Gastrocnemius medialis (tissue), 4 donors: ENCODE data around the gene HLA-F. TPM values are rescaled to one million over a fixed set of nuclear protein-coding genes. Genes with fewer than 3 reads are reported as not detected.
A peak's percentile ranks its signal among the peaks of the same experiment; 100 is the strongest.

Experiments used
- ATAC-seq, 2 donors: fragments of 150-250 bp; one replicate each; pipeline ENCODE4 v1.9.1; 2016
- DNase-seq, 2 donors: peaks; one replicate each; pipeline ENCODE4 v3.0.0-alpha.2; 2019
- H3K27ac ChIP-seq, 4 donors: fragments of 200-600 bp; sonication (generic); 1 replicate in 1 of 4; 2 replicates in 3 of 4; pipeline ENCODE4 v1.5.1; 2016 to 2018; ENCODE audit warnings: mild to moderate bottlenecking in 2 of 4, moderate library complexity in 1 of 4
- H3K27me3 ChIP-seq, 3 donors: fragments of 200-600 bp; sonication (generic) in 2 of 3; 1 replicate in 1 of 3; 2 replicates in 2 of 3; pipeline versions ENCODE4 v1.5.1 to v1.6.0; 2016 to 2019; ENCODE audit warnings: mild to moderate bottlenecking in 1 of 3, moderate library complexity in 1 of 3
- H3K36me3 ChIP-seq, 2 donors: fragments of 200-600 bp; sonication (generic) in 1 of 2; one replicate each; pipeline ENCODE4 v1.5.1; 2017 to 2018
- H3K4me1 ChIP-seq, 2 donors: fragments of 200-600 bp; sonication (generic) in 1 of 2; one replicate each; pipeline ENCODE4 v1.5.1; 2016 to 2017; ENCODE audit warnings: mild to moderate bottlenecking in 2 of 2
- H3K4me3 ChIP-seq, 4 donors: fragments of 200-600 bp; sonication (generic) in 3 of 4; 1 replicate in 1 of 4; 2 replicates in 3 of 4; pipeline ENCODE4 v1.5.1; 2016 to 2019; ENCODE audit warnings: mild to moderate bottlenecking in 2 of 4
- H3K9me3 ChIP-seq, 3 donors: fragments of 200-600 bp; sonication (generic) in 2 of 3; 1 replicate in 1 of 3; 2 replicates in 2 of 3; pipeline ENCODE4 v1.5.1; 2016 to 2019
- POLR2A ChIP-seq, 2 donors: fragments of 450-650 bp; IDR thresholded peaks; one replicate each; pipeline ENCODE4 v1.6.1; 2017; ENCODE audit warnings: antibody characterized with exemption in 2 of 2, mild to moderate bottlenecking in 2 of 2, moderate library complexity in 2 of 2
- in situ Hi-C, 4 donors: fragments of 200-750 bp; cut with MboI; loops; one replicate each; pipeline versions ENCODE4 v1.15.0 to v1.8.0; 2017; ENCODE audit warnings: low sequenced_read_pairs in 4 of 4
- intact Hi-C: fragments of 100-400 bp; cut with DNase I; formaldehyde crosslinking; loops from one replicate; pipeline ENCODE4 v1.15.1; 2023; ENCODE audit warnings: low total_unique reads
- total RNA-seq, 4 donors: library from RNA; depleted of rRNA; stranded (reverse); fragments of >200 nt; gene quantifications; one replicate each; pipeline versions ENCODE4 v1.1.0 to v1.2.3, GENCODE V29; 2016
- TF ChIP-seq, protein P1 (sequence below), 5 experiments: fragments of 450-650 bp in 3 of 5; fragments of 200-600 bp in 2 of 5; sonication (generic) in 2 of 5; IDR thresholded peaks in 4 of 5; conservative IDR thresholded peaks in 1 of 5; 1 replicate in 4 of 5; 2 replicates in 1 of 5; pipeline ENCODE4 v1.5.1; 2016 to 2019; ENCODE audit warnings: antibody characterized with exemption in 5 of 5, mild to moderate bottlenecking in 3 of 5, moderate library complexity in 3 of 5

The HLA-F gene
- total RNA-seq, 4 donors from 2014 or later, result 9.6 to 22.1 (median 13.0) TPM

DNA sequence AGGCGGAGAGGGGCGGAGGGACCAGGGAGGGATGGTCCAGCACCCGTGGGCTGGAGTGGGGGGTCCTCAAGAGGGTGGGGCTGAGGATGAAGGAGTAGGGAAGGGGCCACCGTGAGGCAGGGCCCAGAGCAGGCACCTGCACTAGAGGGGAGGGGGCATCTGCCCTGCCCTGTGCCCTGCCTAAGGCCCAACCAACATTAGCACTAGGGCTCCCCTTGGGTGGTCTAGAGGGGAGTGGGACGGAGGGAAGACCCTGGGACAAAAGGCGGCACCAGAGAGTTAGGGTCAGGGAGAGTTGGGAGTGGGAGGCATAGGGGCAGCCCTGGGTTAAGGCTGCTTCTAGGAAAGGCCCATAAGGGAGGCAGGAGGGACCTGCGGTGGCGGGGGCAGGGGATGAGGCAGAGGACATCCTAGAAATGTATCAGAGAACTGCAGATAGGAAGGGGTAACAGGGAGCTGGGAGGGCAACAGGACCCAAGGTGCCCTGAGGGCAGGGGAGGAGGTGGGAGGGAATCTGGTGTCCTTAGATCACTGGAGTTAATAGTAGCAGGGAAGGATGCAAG lies 24.5 kb downstream of the HLA-F start:
- no peaks in the 10 kb centered on the region for H3K36me3 ChIP-seq
- no peaks in the 10 kb centered on the region for H3K27me3 ChIP-seq
- in situ Hi-C loops (loop anchor here in 1 of 4 donors (25.0 kb wide), 1 partner anchor 240 kb away; no protein-coding TSS in a partner anchor), intact Hi-C loops (no loop called here)
- peaks cover 4 to 11% of the 10 kb centered on the region in 2 donors for H3K4me1 ChIP-seq
- peak overlapping the region; percentile 52 to 88 (median 72) for H3K4me3 ChIP-seq
- no peak overlapping the region for H3K27ac ChIP-seq
- TF ChIP-seq POLR2A (IDR thresholded peaks at IDR 0.05), result no peak
- TF ChIP-seq, protein P1, sequence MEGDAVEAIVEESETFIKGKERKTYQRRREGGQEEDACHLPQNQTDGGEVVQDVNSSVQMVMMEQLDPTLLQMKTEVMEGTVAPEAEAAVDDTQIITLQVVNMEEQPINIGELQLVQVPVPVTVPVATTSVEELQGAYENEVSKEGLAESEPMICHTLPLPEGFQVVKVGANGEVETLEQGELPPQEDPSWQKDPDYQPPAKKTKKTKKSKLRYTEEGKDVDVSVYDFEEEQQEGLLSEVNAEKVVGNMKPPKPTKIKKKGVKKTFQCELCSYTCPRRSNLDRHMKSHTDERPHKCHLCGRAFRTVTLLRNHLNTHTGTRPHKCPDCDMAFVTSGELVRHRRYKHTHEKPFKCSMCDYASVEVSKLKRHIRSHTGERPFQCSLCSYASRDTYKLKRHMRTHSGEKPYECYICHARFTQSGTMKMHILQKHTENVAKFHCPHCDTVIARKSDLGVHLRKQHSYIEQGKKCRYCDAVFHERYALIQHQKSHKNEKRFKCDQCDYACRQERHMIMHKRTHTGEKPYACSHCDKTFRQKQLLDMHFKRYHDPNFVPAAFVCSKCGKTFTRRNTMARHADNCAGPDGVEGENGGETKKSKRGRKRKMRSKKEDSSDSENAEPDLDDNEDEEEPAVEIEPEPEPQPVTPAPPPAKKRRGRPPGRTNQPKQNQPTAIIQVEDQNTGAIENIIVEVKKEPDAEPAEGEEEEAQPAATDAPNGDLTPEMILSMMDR (IDR thresholded peaks at IDR 0.05 in 4 of 5, conservative IDR thresholded peaks at IDR 0.05 in 1 of 5), result no peak
- ATAC-seq (no peak), DNase-seq (no peak)
- H3K9me3 ChIP-seq, result no peaks in the 10 kb centered on the region

DNA sequence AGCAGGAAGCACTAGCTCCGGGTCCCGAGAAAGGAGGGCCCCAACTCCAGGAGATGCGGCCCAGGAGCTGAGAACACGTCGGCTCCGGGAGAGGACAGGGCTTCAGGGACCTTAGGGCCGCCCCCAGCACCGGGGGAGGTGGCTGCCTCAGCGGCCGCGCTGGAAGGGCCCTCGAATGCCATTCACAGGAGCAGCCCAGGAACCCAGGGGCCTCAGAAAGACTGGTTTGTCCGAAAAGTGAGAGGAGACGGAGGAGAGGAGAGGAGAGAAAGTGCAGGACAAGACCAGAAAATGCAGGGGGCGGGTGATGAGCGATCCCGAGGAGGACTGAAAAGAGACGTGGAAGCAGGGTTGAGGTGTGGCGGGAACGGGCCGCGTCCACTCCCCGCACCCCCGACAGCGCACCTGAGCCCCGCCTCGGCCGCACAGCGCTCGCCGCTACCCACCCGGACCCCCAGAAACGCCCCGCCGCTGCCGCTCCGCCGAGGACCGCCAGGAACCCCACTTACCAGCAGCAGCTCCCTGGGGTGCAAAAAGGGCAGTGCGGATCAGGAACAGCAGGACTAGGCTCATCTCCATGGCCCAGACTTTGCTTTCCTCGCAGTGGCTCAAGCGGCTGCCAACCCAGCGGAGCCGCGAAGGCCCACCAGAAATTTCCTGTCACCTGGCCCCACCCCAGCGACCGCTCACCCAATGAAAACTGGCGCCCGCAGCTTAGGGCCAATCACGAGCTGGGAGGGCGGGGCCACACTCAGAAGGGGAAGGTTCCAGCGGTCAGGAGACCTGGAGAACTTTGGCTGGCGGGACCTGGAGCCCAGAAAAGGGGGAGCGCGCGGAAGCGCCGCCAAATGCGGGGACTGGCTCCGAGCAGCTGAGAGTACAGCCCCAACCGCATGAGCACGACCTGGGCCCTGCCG lies 25.4 kb downstream of the HLA-F start:
- no peaks in the 10 kb centered on the region for H3K36me3 ChIP-seq
- intact Hi-C loops, result loop anchor here (1.0 kb wide), 1 partner anchor 98 kb away; no protein-coding TSS in a partner anchor
- in situ Hi-C loops, result loop anchor here in 1 of 4 donors (25.0 kb wide), 1 partner anchor 239 kb away; no protein-coding TSS in a partner anchor
- DNase-seq (peak; percentile 90 to 91), ATAC-seq (peak; percentile 88 to 90)
- TF ChIP-seq POLR2A (IDR thresholded peaks at IDR 0.05), result peak; percentile 46 to 67
- TF ChIP-seq, protein P1 (IDR thresholded peaks at IDR 0.05 in 4 of 5, conservative IDR thresholded peaks at IDR 0.05 in 1 of 5), result no peak
- H3K27me3 ChIP-seq, result no peaks in the 10 kb centered on the region
- H3K9me3 ChIP-seq, result no peaks in the 10 kb centered on the region
- H3K4me3 ChIP-seq, result peak overlapping the region; percentile 52 to 88 (median 72)
- H3K4me1 ChIP-seq, result peaks cover 7 to 16% of the 10 kb centered on the region in 2 donors
- peak overlapping the region; percentile 51 to 63 (median 60) for H3K27ac ChIP-seq

DNA sequence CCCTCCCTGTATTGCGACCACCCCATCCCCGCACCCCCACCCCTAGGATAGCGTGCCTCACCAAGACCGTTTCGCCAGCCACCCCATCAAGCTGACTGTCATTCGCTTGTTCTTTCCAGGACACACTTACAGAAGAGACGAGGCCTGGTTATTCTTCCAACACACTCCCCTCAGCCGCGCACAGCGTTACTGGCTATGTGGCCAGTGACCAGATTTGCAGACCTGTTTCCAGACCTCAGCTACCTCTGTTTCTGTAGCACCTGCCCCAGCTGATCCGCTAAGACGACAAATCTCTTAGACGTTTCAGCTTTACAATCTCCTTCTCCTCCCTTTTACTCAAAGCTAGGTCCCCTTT lies 26.1 kb downstream of the HLA-F start:
- in situ Hi-C loops, result loop anchor here in 1 of 4 donors (25.0 kb wide), 1 partner anchor 238 kb away; no protein-coding TSS in a partner anchor

DNA sequence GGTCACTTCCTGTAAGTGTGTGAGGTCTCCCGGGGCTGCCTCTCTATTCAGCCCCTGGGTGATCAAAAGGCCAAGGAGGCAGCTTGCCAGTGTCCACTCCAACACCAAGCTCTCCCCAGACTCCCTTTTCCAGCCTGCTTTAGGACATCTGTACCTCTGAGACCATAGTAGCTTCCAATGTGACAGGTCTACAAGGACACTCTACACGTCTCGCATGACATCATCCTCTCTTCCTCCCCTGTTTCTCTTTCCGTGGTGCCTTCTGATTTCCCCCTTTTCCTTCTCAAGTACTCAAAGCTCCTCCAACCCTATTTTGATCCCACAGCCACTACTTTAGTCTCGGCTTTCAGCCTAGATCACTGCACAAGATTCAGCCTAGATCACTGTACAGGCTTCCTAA lies 26.4 kb downstream of the HLA-F start:
- peak overlapping the region; percentile 52 to 88 (median 72) for H3K4me3 ChIP-seq
- H3K4me1 ChIP-seq, result peaks cover 8 to 17% of the 10 kb centered on the region in 2 donors
- H3K27me3 ChIP-seq, result no peaks in the 10 kb centered on the region
- H3K9me3 ChIP-seq, result no peaks in the 10 kb centered on the region
- intact Hi-C loops (loop anchor here (1.0 to 5.0 kb wide), 2 partner anchors 99 to 318 kb away; partner anchors contain the start of gene PPP1R11), in situ Hi-C loops (loop anchor here in 1 of 4 donors (25.0 kb wide), 1 partner anchor 238 kb away; no protein-coding TSS in a partner anchor)
- H3K27ac ChIP-seq, result peak overlapping the region; percentile 51 to 63 (median 60)
- TF ChIP-seq POLR2A (IDR thresholded peaks at IDR 0.05), result no peak
- TF ChIP-seq, protein P1 (IDR thresholded peaks at IDR 0.05 in 4 of 5, conservative IDR thresholded peaks at IDR 0.05 in 1 of 5), result no peak
- DNase-seq (no peak), ATAC-seq (no peak)
- no peaks in the 10 kb centered on the region for H3K36me3 ChIP-seq

More for the DNA sequence above, 26.1 kb downstream of the HLA-F start:
- H3K9me3 ChIP-seq, result no peaks in the 10 kb centered on the region
- H3K27ac ChIP-seq, result peak overlapping the region; percentile 51 to 63 (median 60)
- H3K36me3 ChIP-seq, result no peaks in the 10 kb centered on the region
- no peak for TF ChIP-seq POLR2A (IDR thresholded peaks at IDR 0.05)
- TF ChIP-seq, protein P1 (IDR thresholded peaks at IDR 0.05 in 4 of 5, conservative IDR thresholded peaks at IDR 0.05 in 1 of 5), result no peak
- H3K4me3 ChIP-seq, result peak overlapping the region; percentile 52 to 88 (median 72)
- DNase-seq, result no peak
- H3K27me3 ChIP-seq, result no peaks in the 10 kb centered on the region
- peak in 1 of 2 donors; percentile 9 for ATAC-seq
- intact Hi-C loops, result loop anchor here (1.0 kb wide), 1 partner anchor 99 kb away; no protein-coding TSS in a partner anchor
- peaks cover 8 to 17% of the 10 kb centered on the region in 2 donors for H3K4me1 ChIP-seq
